HUES6 (cell line): Measurements from ENCODE around the gene CDO1.

Experiments used
- H3K27ac ChIP-seq: 2 replicates; pipeline ENCODE4 v1.7.0; 2013; ENCODE audit warnings: low read depth, mild to moderate bottlenecking, low read length, inconsistent platforms
- H3K27me3 ChIP-seq: 2 replicates; pipeline ENCODE4 v1.6.1; 2013; ENCODE audit warnings: low read length; ENCODE audit not compliant: control insufficient read depth, insufficient read depth
- H3K36me3 ChIP-seq: 2 replicates; pipeline ENCODE4 v1.6.1; 2013; ENCODE audit warnings: low read length; ENCODE audit not compliant: control insufficient read depth, insufficient read depth
- H3K4me1 ChIP-seq: 2 replicates; pipeline ENCODE4 v1.6.1; 2013; ENCODE audit warnings: low read length; ENCODE audit not compliant: control insufficient read depth, insufficient read depth
- H3K4me3 ChIP-seq: 2 replicates; pipeline ENCODE4 v1.5.1; 2013; ENCODE audit warnings: low read depth, low read length
- H3K9ac ChIP-seq: one replicate; pipeline ENCODE4 v1.6.1; 2013; ENCODE audit warnings: mild to moderate bottlenecking, low read length
- H3K9me3 ChIP-seq: 2 replicates; pipeline ENCODE4 v1.6.1; 2013; ENCODE audit warnings: low read depth, low read length; ENCODE audit not compliant: control insufficient read depth, insufficient read depth

Gene CDO1

GRCh38 chr5:115816226-115817081 is at the start of gene CDO1:
TSS of gene CDO1 (minus strand) at chr5:115816659. CDS start at chr5:115816397, 262 bp downstream.
- Histone ChIP-seq H3K9me3 (no peaks in the 10 kb centered on the region), H3K36me3 (peaks cover 3% of the 10 kb centered on the region; the same call in 1 of the 2 replicates), H3K27ac (peak within 1 kb of the TSS; percentile 65; the same call in 1 of the 2 replicates), H3K27me3 (peaks cover 34% of the 10 kb centered on the region), H3K4me3 (peak within 1 kb of the TSS; percentile 88), H3K9ac (peak within 1 kb of the TSS; percentile 89), H3K4me1 (peaks cover 14% of the 10 kb centered on the region)

GRCh38 chr5:115859378-115859777 is 42.9 kb upstream of the CDO1 start:
- Histone ChIP-seq H3K9me3 (no peaks in the 10 kb centered on the region), H3K4me1 (peaks cover 4% of the 10 kb centered on the region; the same call in 1 of the 2 replicates), H3K27me3 (no peaks in the 10 kb centered on the region), H3K36me3 (no peaks in the 10 kb centered on the region), H3K27ac (no peak overlapping the region), H3K4me3 (no peak overlapping the region), H3K9ac (no peak overlapping the region)

- H3K4me1 ChIP-seq: peaks cover 4% of the 10 kb centered on the region; the same call in 1 of the 2 replicates
- peaks cover 6% of the 10 kb centered on the region for H3K9me3 ChIP-seq
- no peaks in the 10 kb centered on the region for H3K27me3 ChIP-seq
- H3K4me3 ChIP-seq: no peak overlapping the region
- peaks cover 3% of the 10 kb centered on the region; the same call in 1 of the 2 replicates for H3K36me3 ChIP-seq
- H3K9ac ChIP-seq: no peak overlapping the region
- H3K27ac ChIP-seq: no peak overlapping the region
Measured at GRCh38 chr5:115858396-115858795, 41.9 kb upstream of the CDO1 start.

GRCh38 chr5:115857626-115858349 is 41.3 kb upstream of the CDO1 start:
- Histone ChIP-seq H3K4me1 (peaks cover 4% of the 10 kb centered on the region; the same call in 1 of the 2 replicates), H3K9me3 (peaks cover 9% of the 10 kb centered on the region), H3K27me3 (no peaks in the 10 kb centered on the region), H3K4me3 (no peak overlapping the region), H3K36me3 (peaks cover 3% of the 10 kb centered on the region; the same call in 1 of the 2 replicates), H3K27ac (no peak overlapping the region), H3K9ac (no peak overlapping the region)

- Histone ChIP-seq H3K27me3 (no peaks in the 10 kb centered on the region), H3K4me1 (peaks cover 4% of the 10 kb centered on the region; the same call in 1 of the 2 replicates), H3K9me3 (peaks cover 9% of the 10 kb centered on the region), H3K9ac (no peak overlapping the region), H3K4me3 (no peak overlapping the region), H3K36me3 (peaks cover 3% of the 10 kb centered on the region; the same call in 1 of the 2 replicates), H3K27ac (no peak overlapping the region)
Measured at GRCh38 chr5:115857057-115857479, 40.6 kb upstream of the CDO1 start.

GRCh38 chr5:115855959-115856358 is 39.5 kb upstream of the CDO1 start:
- no peak overlapping the region for H3K27ac ChIP-seq
- peaks cover 4% of the 10 kb centered on the region; the same call in 1 of the 2 replicates for H3K4me1 ChIP-seq
- H3K9me3 ChIP-seq: peaks cover 9% of the 10 kb centered on the region
- H3K36me3 ChIP-seq: peaks cover 3% of the 10 kb centered on the region; the same call in 1 of the 2 replicates
- H3K27me3 ChIP-seq: no peaks in the 10 kb centered on the region
- H3K9ac ChIP-seq: no peak overlapping the region
- no peak overlapping the region for H3K4me3 ChIP-seq

- peaks cover 9% of the 10 kb centered on the region for H3K9me3 ChIP-seq
- H3K36me3 ChIP-seq: peaks cover 3% of the 10 kb centered on the region; the same call in 1 of the 2 replicates
- H3K4me3 ChIP-seq: no peak overlapping the region
- H3K9ac ChIP-seq: no peak overlapping the region
- H3K27me3 ChIP-seq: no peaks in the 10 kb centered on the region
- peaks cover 9% of the 10 kb centered on the region; the same call in 1 of the 2 replicates for H3K4me1 ChIP-seq
- H3K27ac ChIP-seq: no peak overlapping the region
Measured at GRCh38 chr5:115854139-115854538, 37.7 kb upstream of the CDO1 start.

- Histone ChIP-seq H3K36me3 (peaks cover 3% of the 10 kb centered on the region; the same call in 1 of the 2 replicates), H3K9me3 (peaks cover 9% of the 10 kb centered on the region), H3K4me3 (no peak overlapping the region), H3K4me1 (0 out of 2 replicates have a peak, but pooled peaks cover 6% of the 10 kb centered on the region), H3K27me3 (no peaks in the 10 kb centered on the region), H3K27ac (no peak overlapping the region), H3K9ac (no peak overlapping the region)
Measured at GRCh38 chr5:115850744-115851416, 34.4 kb upstream of the CDO1 start.

- Histone ChIP-seq H3K36me3 (peaks cover 3% of the 10 kb centered on the region; the same call in 1 of the 2 replicates), H3K27ac (no peak overlapping the region), H3K4me1 (peaks cover 10% of the 10 kb centered on the region; the same call in 1 of the 2 replicates), H3K9ac (no peak overlapping the region), H3K4me3 (no peak overlapping the region), H3K27me3 (no peaks in the 10 kb centered on the region), H3K9me3 (peaks cover 9% of the 10 kb centered on the region)
Measured at GRCh38 chr5:115849258-115849798, 32.9 kb upstream of the CDO1 start.

GRCh38 chr5:115847290-115847689 is 30.8 kb upstream of the CDO1 start:
- Histone ChIP-seq H3K27ac (no peak overlapping the region), H3K4me3 (no peak overlapping the region), H3K4me1 (peaks cover 18% of the 10 kb centered on the region), H3K36me3 (no peaks in the 10 kb centered on the region), H3K9me3 (no peaks in the 10 kb centered on the region), H3K9ac (no peak overlapping the region), H3K27me3 (peaks cover 9% of the 10 kb centered on the region; the same call in 1 of the 2 replicates)
